ENCODE measurements around the gene ZNF574.
A peak's percentile ranks its signal among the peaks of the same experiment; 100 is the strongest.
"Not testable (repeated sequence)": the region's sequence is repeated elsewhere in the genome, so short reads cannot be mapped to it uniquely, and the experiment has no call there.

ZNF574 gene

GRCh38 chr19:42099336-42099925 is 23.5 kb downstream of the ZNF574 start:
- no peak for DNase-seq (ENCODE audit: low spot score)

GRCh38 chr19:42100241-42100640 is 24.3 kb downstream of the ZNF574 start:
- DNase-seq (ENCODE audit: low spot score): not testable (repeated sequence)

- no peak for DNase-seq (ENCODE audit: low spot score)
Observed at GRCh38 chr19:42102877-42103276, 26.9 kb downstream of the ZNF574 start.

- DNase-seq (ENCODE audit: low spot score): no peak
Observed at GRCh38 chr19:42105368-42105767, 29.4 kb downstream of the ZNF574 start.

- peak; percentile 88 for DNase-seq (ENCODE audit: low spot score)
Observed at GRCh38 chr19:42108527-42109389, 32.8 kb downstream of the ZNF574 start.

- no peak for DNase-seq (ENCODE audit: low spot score)
Observed at GRCh38 chr19:42109896-42110295, 33.9 kb downstream of the ZNF574 start.

GRCh38 chr19:42110658-42111057 is 34.7 kb downstream of the ZNF574 start:
- no peak for DNase-seq (ENCODE audit: low spot score)

GRCh38 chr19:42111384-42111783 is 35.4 kb downstream of the ZNF574 start:
- DNase-seq (ENCODE audit: low spot score): no peak

GRCh38 chr19:42111811-42112210 is 35.8 kb downstream of the ZNF574 start:
- DNase-seq (ENCODE audit: low spot score): no peak

GRCh38 chr19:42113641-42114348 is 37.8 kb downstream of the ZNF574 start:
- DNase-seq (ENCODE audit: low spot score): no peak

GRCh38 chr19:42114412-42114811 is 38.4 kb downstream of the ZNF574 start:
- no peak for DNase-seq (ENCODE audit: low spot score)

- DNase-seq (ENCODE audit: low spot score): no peak
Observed at GRCh38 chr19:42115219-42115618, 39.3 kb downstream of the ZNF574 start.

GRCh38 chr19:42115705-42116104 is 39.7 kb downstream of the ZNF574 start:
- DNase-seq (ENCODE audit: low spot score): no peak

GRCh38 chr19:42116308-42117075 is 40.5 kb downstream of the ZNF574 start:
- no peak for DNase-seq (ENCODE audit: low spot score)

GRCh38 chr19:42117076-42117475 is 41.1 kb downstream of the ZNF574 start:
- DNase-seq (ENCODE audit: low spot score): no peak

GRCh38 chr19:42120276-42120980 is 44.5 kb downstream of the ZNF574 start:
- DNase-seq (ENCODE audit: low spot score): no peak

GRCh38 chr19:42121036-42121621 is 45.2 kb downstream of the ZNF574 start:
- DNase-seq (ENCODE audit: low spot score): no peak

- DNase-seq (ENCODE audit: low spot score): no peak
Observed at GRCh38 chr19:42121656-42122069, 45.7 kb downstream of the ZNF574 start.

- DNase-seq (ENCODE audit: low spot score): no peak
Observed at GRCh38 chr19:42122691-42123607, 47.0 kb downstream of the ZNF574 start.

- no peak for DNase-seq (ENCODE audit: low spot score)
Observed at GRCh38 chr19:42123765-42124164, 47.8 kb downstream of the ZNF574 start.
